SK-N-SH (cell line): ENCODE data around the gene NIPAL1. TPM values are rescaled to one million over a fixed set of nuclear protein-coding genes. Genes with fewer than 3 reads are reported as not detected.

ENCODE experiments used
- CTCF ChIA-PET: fragments of 300-600, 350-600 bp; formaldehyde crosslinking; extraction: SDS; loops from one replicate; lab custom pipeline; 2021; lab: Yijun Ruan, JAX
- POLR2A ChIA-PET: fragments of 350-600 bp; sonication (Branson Sonifier 250); formaldehyde crosslinking; extraction: SDS; loops from one replicate; lab custom pipeline; 2020; ENCODE audit warnings: antibody characterized with exemption, inconsistent platforms; lab: Yijun Ruan, JAX
- DNase-seq: peaks from one replicate; pipeline ENCODE4 v3.0.0; 2012
- H2AFZ ChIP-seq: fragments of 200-600 bp; sonication (generic); 2 replicates; pipeline ENCODE4 v1.8.1; 2016; ENCODE audit warnings: antibody characterized with exemption, mild to moderate bottlenecking, low read depth
- H3F3A ChIP-seq: fragments of 200-600 bp; sonication (generic); replicated peaks from 2 replicates; pipeline ENCODE3; 2016; ENCODE audit warnings: antibody characterized with exemption, mild to moderate bottlenecking; ENCODE audit not compliant: insufficient read depth
- H3K27ac ChIP-seq, 2 experiments: fragments of 200-500 bp in 1 of 2; fragments of 200-600 bp in 1 of 2; sonication (Bioruptor generic) in 1 of 2; sonication (generic), shearing (Covaris generic) in 1 of 2; 2 replicates each; pipeline versions ENCODE4 v1.5.1 to v1.6.1; 2014 to 2016; ENCODE audit warnings: low read depth in 2 of 2, inconsistent platforms in 1 of 2, low read length in 1 of 2, mild to moderate bottlenecking in 1 of 2, mixed read lengths in 1 of 2
- H3K27me3 ChIP-seq: fragments of 200-600 bp; sonication (generic), shearing (Covaris generic); 2 replicates; pipeline ENCODE4 v1.6.1; 2016; ENCODE audit warnings: mixed run types; ENCODE audit not compliant: insufficient read depth
- H3K36me3 ChIP-seq, 2 experiments: fragments of 200-500 bp in 1 of 2; fragments of 200-600 bp in 1 of 2; sonication (Bioruptor generic) in 1 of 2; sonication (generic) in 1 of 2; replicated peaks in 1 of 2; 2 replicates each; pipeline versions ENCODE3 to v1.5.1; 2014 to 2016; ENCODE audit warnings: low read length in 1 of 2, mild to moderate bottlenecking in 1 of 2; ENCODE audit not compliant: insufficient read depth in 2 of 2, control insufficient read depth in 1 of 2
- H3K4me1 ChIP-seq, 2 experiments: fragments of 200-500 bp in 1 of 2; fragments of 200-600 bp in 1 of 2; sonication (Bioruptor generic) in 1 of 2; sonication (generic), shearing (Covaris generic) in 1 of 2; 2 replicates each; pipeline versions ENCODE4 v1.5.1 to v1.6.1; 2014 to 2016; ENCODE audit warnings: low read depth in 1 of 2, low read length in 1 of 2, mixed run types in 1 of 2; ENCODE audit not compliant: insufficient read depth in 2 of 2, control insufficient read depth in 1 of 2
- H3K4me2 ChIP-seq: fragments of 200-600 bp; sonication (generic), shearing (Covaris generic); 2 replicates; pipeline ENCODE4 v1.6.1; 2017; ENCODE audit warnings: mixed run types
- H3K4me3 ChIP-seq, 2 experiments: fragments of 200-500 bp in 1 of 2; fragments of 200-600 bp in 1 of 2; sonication (Bioruptor generic) in 1 of 2; sonication (generic), shearing (Covaris generic) in 1 of 2; 2 replicates each; pipeline versions ENCODE4 v1.5.1 to v1.8.1; 2014 to 2016; ENCODE audit warnings: low read depth in 2 of 2, inconsistent platforms in 1 of 2, low read length in 1 of 2, mild to moderate bottlenecking in 1 of 2, mixed read lengths in 1 of 2, moderate library complexity in 1 of 2
- H3K79me2 ChIP-seq: fragments of 200-600 bp; sonication (generic); 2 replicates; pipeline ENCODE4 v1.8.1; 2017; ENCODE audit warnings: mild to moderate bottlenecking; ENCODE audit not compliant: insufficient read depth
- H3K9ac ChIP-seq: fragments of 200-600 bp; sonication (generic); 2 replicates; pipeline ENCODE4 v1.6.1; 2017; ENCODE audit warnings: mixed run types
- H3K9me2 ChIP-seq: fragments of 200-600 bp; sonication (generic); 2 replicates; pipeline ENCODE4 v1.6.1; 2017; ENCODE audit warnings: mixed run types
- H3K9me3 ChIP-seq: fragments of 200-600 bp; sonication (generic); 2 replicates; pipeline ENCODE4 v1.6.1; 2017; ENCODE audit warnings: mixed run types, mild to moderate bottlenecking, moderate library complexity
- H4K20me1 ChIP-seq: fragments of 200-600 bp; sonication (generic); 2 replicates; pipeline ENCODE4 v1.6.1; 2017; ENCODE audit warnings: mild to moderate bottlenecking, mixed run types; ENCODE audit not compliant: insufficient read depth
- ELF1 ChIP-seq: IDR thresholded peaks from 2 replicates; pipeline ENCODE4 v1.4.0; 2012
- FOXJ3 ChIP-seq: sonication (generic); formaldehyde crosslinking; IDR thresholded peaks from 2 replicates; pipeline ENCODE4 v1.5.1; 2020; ENCODE audit warnings: mild to moderate bottlenecking, missing genetic modification reagents
- NFIC ChIP-seq: IDR thresholded peaks from 2 replicates; pipeline ENCODE4 v1.4.0; 2012; ENCODE audit warnings: borderline replicate concordance
- NRF1 ChIP-seq: IDR thresholded peaks from 2 replicates; pipeline ENCODE4 v1.6.1; 2012; ENCODE audit warnings: low read depth, mild to moderate bottlenecking, low read length
- POLR2AphosphoS5 ChIP-seq: IDR thresholded peaks from 2 replicates; pipeline ENCODE4 v1.6.1; 2012; ENCODE audit warnings: low read depth, low read length
- RAD21 ChIP-seq: IDR thresholded peaks from 2 replicates; pipeline ENCODE4 v1.6.1; 2012; ENCODE audit warnings: mild to moderate bottlenecking, low read length
- RCOR1 ChIP-seq: fragments of 150-350 bp; IDR thresholded peaks from 2 replicates; pipeline ENCODE4 v1.6.1; 2017; ENCODE audit warnings: antibody characterized with exemption, low read length
- RFX5 ChIP-seq: IDR thresholded peaks from 2 replicates; pipeline ENCODE4 v1.6.1; 2012; ENCODE audit warnings: mild to moderate bottlenecking, improper control_type of control experiment, low read length
- RXRA ChIP-seq: IDR thresholded peaks from 2 replicates; pipeline ENCODE4 v1.4.0; 2012; ENCODE audit warnings: low read depth, mild to moderate bottlenecking, borderline replicate concordance
- SIN3A ChIP-seq: IDR thresholded peaks from 2 replicates; pipeline ENCODE4 v1.6.1; 2012; ENCODE audit warnings: low read depth, mild to moderate bottlenecking, low read length, moderate library complexity, borderline replicate concordance
- TAF1 ChIP-seq: IDR thresholded peaks from 2 replicates; pipeline ENCODE4 v1.6.1; 2012; ENCODE audit warnings: low read depth, mild to moderate bottlenecking, low read length, moderate library complexity, borderline replicate concordance
- TCF12 ChIP-seq: IDR thresholded peaks from 2 replicates; pipeline ENCODE4 v1.4.0; 2012
- TEAD4 ChIP-seq: IDR thresholded peaks from 2 replicates; pipeline ENCODE4 v1.4.0; 2012; ENCODE audit warnings: mild to moderate bottlenecking, borderline replicate concordance; ENCODE audit not compliant: insufficient read depth
- YY1 ChIP-seq: IDR thresholded peaks from 2 replicates; pipeline ENCODE4 v1.4.0; 2012; ENCODE audit warnings: low read depth, mild to moderate bottlenecking
- WGBS: methylation state at CpG from one replicate; pipeline ENCODE4 v1.1.6; 2017; ENCODE audit warnings: low lambda C conversion rate; 5-methylcytosine and 5-hydroxymethylcytosine counted together
- polyA plus RNA-seq, 3 experiments: library from polyadenylated mRNA; depleted of rRNA; stranded (reverse); fragments of >200 nt; gene quantifications; 2 replicates each; pipeline ENCODE4 v1.2.3, GENCODE V29; 2012
- TF ChIP-seq, protein P1 (sequence below): IDR thresholded peaks from 2 replicates; pipeline ENCODE4 v1.4.0; 2012; ENCODE audit warnings: low read depth
- TF ChIP-seq, protein P2 (sequence below): IDR thresholded peaks from 2 replicates; pipeline ENCODE4; 2012

The NIPAL1 gene
- polyA plus RNA-seq, 1 of the 3 experiments (the other 2 are of a cell fraction): 1.8 TPM

DNA sequence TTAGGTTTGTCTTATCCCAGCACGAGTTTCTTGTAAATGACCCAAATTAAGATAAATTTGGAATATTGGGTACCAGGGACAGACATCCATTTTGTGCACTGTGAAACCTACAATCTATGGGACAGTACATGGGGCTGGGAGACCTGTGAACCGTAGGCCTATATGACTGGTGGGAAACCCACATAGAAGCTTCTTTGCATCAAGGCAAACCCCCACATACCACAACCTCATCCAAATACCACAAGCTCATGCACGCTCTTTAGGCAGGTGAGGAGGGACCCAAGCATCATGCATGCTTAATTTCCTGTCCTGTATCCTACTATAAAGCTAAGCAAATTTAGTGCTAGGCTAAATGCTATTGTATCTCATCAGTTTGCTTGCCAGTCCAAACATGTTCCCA lies 47.8 kb downstream of the NIPAL1 start:
- no peaks in the 10 kb centered on the region for H3K27me3 ChIP-seq
- H3K27ac ChIP-seq: no peak overlapping the region
- H3K4me2 ChIP-seq: no peak overlapping the region
- ChIA-PET POLR2A (no interaction called here), CTCF (interaction anchor here (0.7 to 1.1 kb wide), 2 partner anchors 22 to 30 kb away, joined by 3 read pairs; no protein-coding TSS in a partner anchor)
- no peaks in the 10 kb centered on the region for H3K79me2 ChIP-seq
- H4K20me1 ChIP-seq: no peaks in the 10 kb centered on the region
- H2AFZ ChIP-seq: no peak overlapping the region
- no peaks in the 10 kb centered on the region for H3K9me3 ChIP-seq
- no peaks in the 10 kb centered on the region for H3F3A ChIP-seq
- no peaks in the 10 kb centered on the region for H3K9me2 ChIP-seq
- DNase-seq: no peak
- no peak overlapping the region for H3K9ac ChIP-seq
- WGBS: 48% methylated on average over 3 of the region's 3 CpGs
- TF ChIP-seq FOXJ3 (CRISPR knock-in tag) (no peak), ELF1 (no peak), RCOR1 (no peak), RAD21 (no peak), SIN3A (no peak), TCF12 (no peak), NRF1 (no peak), NFIC (no peak), RXRA (no peak)
- TF ChIP-seq, protein P1, sequence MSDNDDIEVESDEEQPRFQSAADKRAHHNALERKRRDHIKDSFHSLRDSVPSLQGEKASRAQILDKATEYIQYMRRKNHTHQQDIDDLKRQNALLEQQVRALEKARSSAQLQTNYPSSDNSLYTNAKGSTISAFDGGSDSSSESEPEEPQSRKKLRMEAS: no peak
- TF ChIP-seq, protein P2, sequence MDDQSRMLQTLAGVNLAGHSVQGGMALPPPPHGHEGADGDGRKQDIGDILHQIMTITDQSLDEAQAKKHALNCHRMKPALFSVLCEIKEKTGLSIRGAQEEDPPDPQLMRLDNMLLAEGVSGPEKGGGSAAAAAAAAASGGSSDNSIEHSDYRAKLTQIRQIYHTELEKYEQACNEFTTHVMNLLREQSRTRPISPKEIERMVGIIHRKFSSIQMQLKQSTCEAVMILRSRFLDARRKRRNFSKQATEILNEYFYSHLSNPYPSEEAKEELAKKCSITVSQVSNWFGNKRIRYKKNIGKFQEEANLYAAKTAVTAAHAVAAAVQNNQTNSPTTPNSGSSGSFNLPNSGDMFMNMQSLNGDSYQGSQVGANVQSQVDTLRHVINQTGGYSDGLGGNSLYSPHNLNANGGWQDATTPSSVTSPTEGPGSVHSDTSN: no peak
- no peaks in the 10 kb centered on the region for H3K4me1 ChIP-seq
- H3K4me3 ChIP-seq: no peak overlapping the region
- no peaks in the 10 kb centered on the region for H3K36me3 ChIP-seq

DNA sequence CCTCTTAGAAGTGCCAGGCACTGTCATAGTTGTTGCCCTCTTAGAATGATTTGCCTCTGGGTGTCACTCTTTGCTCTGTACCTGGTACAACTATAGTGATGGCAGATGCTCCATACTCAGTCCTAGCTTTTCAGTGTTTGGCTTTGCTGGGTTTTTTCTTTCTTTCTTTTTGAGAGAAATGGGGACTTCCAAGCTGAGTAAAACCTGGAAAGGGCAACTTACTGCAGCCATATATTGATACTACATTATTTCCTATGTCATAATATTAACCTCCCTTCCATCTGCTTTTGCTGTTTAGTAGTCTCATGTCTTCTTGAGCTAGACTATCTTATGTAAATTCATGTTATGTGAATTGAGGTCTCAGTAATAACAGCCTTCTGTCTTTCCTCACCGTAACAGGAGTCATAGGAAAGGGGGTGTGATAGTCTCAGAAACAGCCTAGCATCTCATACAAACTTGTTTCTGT lies 49.0 kb downstream of the NIPAL1 start:
- Histone ChIP-seq H3K9me2 (no peaks in the 10 kb centered on the region), H3K36me3 (no peaks in the 10 kb centered on the region), H3K79me2 (no peaks in the 10 kb centered on the region), H2AFZ (no peak overlapping the region), H4K20me1 (no peaks in the 10 kb centered on the region), H3K9me3 (no peaks in the 10 kb centered on the region), H3K9ac (no peak overlapping the region), H3K27me3 (no peaks in the 10 kb centered on the region), H3K4me1 (no peaks in the 10 kb centered on the region), H3K4me2 (no peak overlapping the region), H3F3A (no peaks in the 10 kb centered on the region), H3K27ac (no peak overlapping the region), H3K4me3 (no peak overlapping the region)
- TF ChIP-seq SIN3A (no peak), RCOR1 (no peak), RAD21 (no peak), TEAD4 (no peak), POLR2AphosphoS5 (no peak), YY1 (no peak), TAF1 (no peak), RFX5 (no peak)
- ChIA-PET POLR2A (interaction anchor here (0.7 kb wide), 1 partner anchor 356 kb away, joined by 3 read pairs; no protein-coding TSS in a partner anchor), CTCF (interaction anchor here (1.6 kb wide), 1 partner anchor 22 kb away, joined by 6 read pairs; no protein-coding TSS in a partner anchor)
- no peak for DNase-seq
- WGBS: 94% methylated on average over 1 of the region's 1 CpG
